A673 (cell line): ENCODE measurements around the gene MCM9. TPM values are rescaled to one million over a fixed set of nuclear protein-coding genes. Genes with fewer than 3 reads are reported as not detected.

Source experiments
- BruUV-seq: library from RNA; stranded (reverse); fragments of 400-500 nt; replicated peaks from 2 replicates; lab custom pipeline; 2021; lab: Mats Ljungman, UMichigan
- CTCF ChIA-PET: fragments of 300-600 bp; sonication (Branson Sonifier 250); formaldehyde crosslinking; loops from one replicate; lab custom pipeline; 2022; ENCODE audit warnings: antibody characterized with exemption; lab: Charles Lee
- POLR2A ChIA-PET: fragments of 300-600 bp; sonication (Branson Sonifier 250); formaldehyde crosslinking; loops from one replicate; lab custom pipeline; 2022; ENCODE audit warnings: antibody characterized with exemption; ENCODE audit not compliant: low non-redundant PET; lab: Charles Lee
- DNase-seq: peaks from one replicate; pipeline ENCODE4 v3.0.0-alpha.2; 2015; ENCODE audit warnings: low spot score
- H3K27ac ChIP-seq: fragments of 200-600 bp; sonication (generic); 2 replicates; pipeline ENCODE4 v1.5.1; 2016; ENCODE audit warnings: mixed run types, low read depth, mild to moderate bottlenecking, mixed read lengths, antibody characterized with exemption, low read length; ENCODE audit not compliant: poor library complexity, severe bottlenecking
- H3K27me3 ChIP-seq: fragments of 200-600 bp; sonication (generic); replicated peaks from 2 replicates; pipeline ENCODE4 v1.6.1; 2017; ENCODE audit warnings: mixed run types, low read depth, mild to moderate bottlenecking, mixed read lengths, antibody characterized with exemption, low read length; ENCODE audit not compliant: insufficient read depth, poor library complexity
- H3K36me3 ChIP-seq: fragments of 200-600 bp; sonication (generic); 2 replicates; pipeline ENCODE4 v1.6.1; 2016; ENCODE audit warnings: mixed run types, mild to moderate bottlenecking, mixed read lengths, antibody characterized with exemption, low read length; ENCODE audit not compliant: insufficient read depth, poor library complexity, severe bottlenecking
- H3K4me1 ChIP-seq: fragments of 200-600 bp; sonication (generic); 2 replicates; pipeline ENCODE4 v1.6.1; 2017; ENCODE audit warnings: mixed run types, mild to moderate bottlenecking, mixed read lengths, antibody characterized with exemption, low read length; ENCODE audit not compliant: insufficient read depth, poor library complexity, severe bottlenecking
- H3K4me3 ChIP-seq: fragments of 200-600 bp; sonication (generic); 2 replicates; pipeline ENCODE4 v1.5.1; 2016; ENCODE audit warnings: low read depth, mixed run types, mild to moderate bottlenecking, mixed read lengths, low read length; ENCODE audit not compliant: poor library complexity, severe bottlenecking
- H3K9me3 ChIP-seq: fragments of 200-600 bp; sonication (generic); 2 replicates; pipeline ENCODE4 v1.6.1; 2016; ENCODE audit warnings: mixed run types, low read depth, mild to moderate bottlenecking, mixed read lengths, antibody characterized with exemption, low read length; ENCODE audit not compliant: poor library complexity, severe bottlenecking
- EZH2 ChIP-seq: fragments of 200-600 bp; sonication (generic); IDR thresholded peaks from 2 replicates; pipeline ENCODE4 v1.6.1; 2017; ENCODE audit warnings: borderline replicate concordance, low read depth, mild to moderate bottlenecking, mixed read lengths, antibody characterized with exemption, low read length; ENCODE audit not compliant: poor library complexity, severe bottlenecking
- intact Hi-C: fragments of 100-400 bp; cut with micrococcal nuclease; formaldehyde crosslinking; loops from one replicate; pipeline ENCODE4 v1.10.0; 2022; ENCODE audit not compliant: unreplicated experiment
- total RNA-seq: library from RNA; stranded (reverse); gene quantifications from 2 replicates; pipeline ENCODE4 v1.2.3, GENCODE V29; 2021
- TF ChIP-seq, protein P1 (sequence below): fragments of 300-800, 200-600 bp; sonication (generic); conservative IDR thresholded peaks from 2 replicates; pipeline ENCODE4 v1.5.1; 2017; ENCODE audit warnings: low read depth, mild to moderate bottlenecking, antibody characterized with exemption, low read length, moderate library complexity, mixed read lengths

The MCM9 gene
- total RNA-seq, 1 experiment from 2014 or later, result 16.9 TPM

DNA sequence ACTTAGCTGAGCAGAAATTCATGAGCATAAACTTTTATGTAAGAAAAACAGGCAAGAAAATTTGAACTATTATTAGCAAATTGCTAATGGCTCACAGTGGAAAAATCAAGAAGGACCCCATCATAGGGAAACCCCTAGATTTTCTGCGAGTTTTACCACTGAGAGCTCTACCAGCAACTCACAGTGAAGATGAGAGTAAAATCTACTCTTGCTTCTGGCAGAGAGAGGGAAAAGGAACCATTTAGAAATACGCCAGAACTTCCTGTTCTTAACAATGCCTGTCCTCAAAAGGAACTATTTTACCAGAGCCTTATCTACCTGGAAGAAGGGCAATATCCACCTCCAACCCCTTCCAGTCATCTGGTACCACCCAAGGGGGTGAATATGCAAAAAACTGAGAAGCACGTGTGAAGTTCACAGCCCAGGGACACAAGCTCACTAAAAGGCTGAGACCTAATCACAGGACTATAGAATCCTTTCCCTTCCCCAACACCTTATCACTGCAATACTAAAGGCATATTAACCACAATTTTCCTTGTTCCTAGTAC, 75.4 kb downstream of the MCM9 start:
- no peaks in the 10 kb centered on the region for H3K36me3 ChIP-seq
- ChIA-PET POLR2A (no interaction called here), CTCF (no interaction called here)

DNA sequence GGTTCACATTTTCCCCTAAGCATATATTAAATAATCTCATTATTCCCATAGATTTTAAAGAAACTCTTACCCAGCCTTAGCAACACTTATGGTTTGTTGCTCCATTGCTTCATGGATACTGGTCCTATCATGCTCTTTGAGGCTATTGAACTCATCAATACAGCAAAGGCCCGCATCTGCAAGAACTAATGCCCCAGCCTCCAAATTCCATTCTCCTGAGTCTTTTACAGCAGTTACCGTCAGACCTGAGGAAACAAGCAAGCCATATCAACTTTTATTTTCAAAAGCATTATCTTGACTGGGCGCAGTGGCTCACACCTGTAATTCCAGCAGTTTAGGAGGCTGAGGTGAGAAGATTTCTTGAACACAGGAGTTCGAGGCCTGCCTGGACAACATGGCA, 78.7 kb downstream of the MCM9 start:
- POLR2A ChIA-PET, result no interaction called here
- DNase-seq, result no peak
- Histone ChIP-seq H3K4me1 (no peaks in the 10 kb centered on the region), H3K27ac (no peak overlapping the region), H3K27me3 (no peaks in the 10 kb centered on the region), H3K4me3 (no peak overlapping the region), H3K9me3 (no peaks in the 10 kb centered on the region), H3K36me3 (no peaks in the 10 kb centered on the region)
- CTCF ChIA-PET, result no interaction called here
- TF ChIP-seq EZH2, result no peak
- TF ChIP-seq, protein P1, sequence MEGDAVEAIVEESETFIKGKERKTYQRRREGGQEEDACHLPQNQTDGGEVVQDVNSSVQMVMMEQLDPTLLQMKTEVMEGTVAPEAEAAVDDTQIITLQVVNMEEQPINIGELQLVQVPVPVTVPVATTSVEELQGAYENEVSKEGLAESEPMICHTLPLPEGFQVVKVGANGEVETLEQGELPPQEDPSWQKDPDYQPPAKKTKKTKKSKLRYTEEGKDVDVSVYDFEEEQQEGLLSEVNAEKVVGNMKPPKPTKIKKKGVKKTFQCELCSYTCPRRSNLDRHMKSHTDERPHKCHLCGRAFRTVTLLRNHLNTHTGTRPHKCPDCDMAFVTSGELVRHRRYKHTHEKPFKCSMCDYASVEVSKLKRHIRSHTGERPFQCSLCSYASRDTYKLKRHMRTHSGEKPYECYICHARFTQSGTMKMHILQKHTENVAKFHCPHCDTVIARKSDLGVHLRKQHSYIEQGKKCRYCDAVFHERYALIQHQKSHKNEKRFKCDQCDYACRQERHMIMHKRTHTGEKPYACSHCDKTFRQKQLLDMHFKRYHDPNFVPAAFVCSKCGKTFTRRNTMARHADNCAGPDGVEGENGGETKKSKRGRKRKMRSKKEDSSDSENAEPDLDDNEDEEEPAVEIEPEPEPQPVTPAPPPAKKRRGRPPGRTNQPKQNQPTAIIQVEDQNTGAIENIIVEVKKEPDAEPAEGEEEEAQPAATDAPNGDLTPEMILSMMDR, result no peak
- intact Hi-C loops, result no loop called here
- no TSS peak for BruUV-seq

More for the DNA sequence above, 75.4 kb downstream of the MCM9 start:
- no peak overlapping the region for H3K4me3 ChIP-seq
- H3K4me1 ChIP-seq, result no peaks in the 10 kb centered on the region
- TF ChIP-seq EZH2, result no peak
- TF ChIP-seq, protein P1, result no peak
- H3K27ac ChIP-seq, result no peak overlapping the region
- H3K9me3 ChIP-seq, result no peaks in the 10 kb centered on the region
- H3K27me3 ChIP-seq, result no peaks in the 10 kb centered on the region
- no TSS peak for BruUV-seq
- intact Hi-C loops, result no loop called here
- no peak for DNase-seq

DNA sequence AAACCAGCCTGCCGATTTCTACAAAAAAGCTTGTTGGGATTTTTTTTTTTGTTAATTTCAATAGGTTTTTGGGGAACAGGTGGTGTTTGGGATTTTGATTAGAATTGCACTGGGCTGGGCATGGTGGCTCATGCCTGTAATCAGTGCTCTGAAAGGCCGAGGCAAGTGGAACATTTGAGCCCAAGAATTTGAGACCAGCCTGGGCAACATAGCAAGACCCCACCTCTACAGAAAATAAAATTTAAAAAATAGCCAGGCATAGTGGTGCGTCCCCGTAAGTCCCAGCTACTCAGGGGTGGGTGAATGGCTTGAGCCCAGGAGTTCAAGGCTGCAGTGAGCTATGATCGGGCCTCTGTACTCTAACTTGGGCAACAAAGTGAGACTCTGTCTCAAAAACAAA, 81.6 kb downstream of the MCM9 start:
- no peak for DNase-seq
- Histone ChIP-seq H3K36me3 (no peaks in the 10 kb centered on the region), H3K9me3 (no peaks in the 10 kb centered on the region), H3K27me3 (no peaks in the 10 kb centered on the region), H3K4me3 (no peak overlapping the region), H3K4me1 (no peaks in the 10 kb centered on the region), H3K27ac (no peak overlapping the region)
- POLR2A ChIA-PET, result no interaction called here
- CTCF ChIA-PET, result no interaction called here
- no TSS peak for BruUV-seq
- no peak for TF ChIP-seq EZH2
- intact Hi-C loops, result no loop called here

DNA sequence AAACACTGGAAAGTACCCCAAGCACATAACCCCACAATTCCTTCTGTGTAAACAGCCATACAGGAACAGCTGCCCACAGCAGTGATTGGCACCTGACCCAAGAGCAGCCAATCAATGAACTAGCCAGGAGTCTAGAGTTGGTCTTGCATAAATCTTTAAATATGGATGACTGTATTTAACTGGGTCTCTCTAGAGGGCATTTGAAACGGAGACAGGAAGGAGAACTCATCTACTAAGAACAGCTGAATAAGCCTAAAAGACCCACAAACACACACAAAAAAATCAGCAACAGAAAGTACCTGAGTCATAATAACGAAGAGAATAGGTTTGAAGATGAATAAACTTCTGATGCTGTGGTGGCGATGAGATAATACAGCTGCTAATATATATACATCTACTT, 90.0 kb downstream of the MCM9 start:
- no peak for TF ChIP-seq EZH2
- TF ChIP-seq, protein P1, result no peak
- CTCF ChIA-PET, result no interaction called here
- Histone ChIP-seq H3K4me1 (peaks cover 3% of the 10 kb centered on the region), H3K9me3 (no peaks in the 10 kb centered on the region), H3K36me3 (no peaks in the 10 kb centered on the region), H3K27ac (no peak overlapping the region), H3K27me3 (no peaks in the 10 kb centered on the region), H3K4me3 (no peak overlapping the region)
- no peak for DNase-seq
- no TSS peak for BruUV-seq
- intact Hi-C loops, result no loop called here
- POLR2A ChIA-PET, result no interaction called here
